GM12873 (cell line): ENCODE results near the gene SMARCAD1.

ENCODE experiments used
- TF ChIP-seq, protein P1 (sequence below): IDR thresholded peaks from 2 replicates; pipeline ENCODE4 v1.5.1; 2012; ENCODE audit warnings: low read depth, mild to moderate bottlenecking, moderate library complexity, low read length, control low read depth; ENCODE audit not compliant: insufficient read depth; ENCODE audit errors: missing control alignments

The SMARCAD1 gene

GRCh38 chr4:94244829-94245185 lies 37.1 kb downstream of the SMARCAD1 start:
- TF ChIP-seq, protein P1, sequence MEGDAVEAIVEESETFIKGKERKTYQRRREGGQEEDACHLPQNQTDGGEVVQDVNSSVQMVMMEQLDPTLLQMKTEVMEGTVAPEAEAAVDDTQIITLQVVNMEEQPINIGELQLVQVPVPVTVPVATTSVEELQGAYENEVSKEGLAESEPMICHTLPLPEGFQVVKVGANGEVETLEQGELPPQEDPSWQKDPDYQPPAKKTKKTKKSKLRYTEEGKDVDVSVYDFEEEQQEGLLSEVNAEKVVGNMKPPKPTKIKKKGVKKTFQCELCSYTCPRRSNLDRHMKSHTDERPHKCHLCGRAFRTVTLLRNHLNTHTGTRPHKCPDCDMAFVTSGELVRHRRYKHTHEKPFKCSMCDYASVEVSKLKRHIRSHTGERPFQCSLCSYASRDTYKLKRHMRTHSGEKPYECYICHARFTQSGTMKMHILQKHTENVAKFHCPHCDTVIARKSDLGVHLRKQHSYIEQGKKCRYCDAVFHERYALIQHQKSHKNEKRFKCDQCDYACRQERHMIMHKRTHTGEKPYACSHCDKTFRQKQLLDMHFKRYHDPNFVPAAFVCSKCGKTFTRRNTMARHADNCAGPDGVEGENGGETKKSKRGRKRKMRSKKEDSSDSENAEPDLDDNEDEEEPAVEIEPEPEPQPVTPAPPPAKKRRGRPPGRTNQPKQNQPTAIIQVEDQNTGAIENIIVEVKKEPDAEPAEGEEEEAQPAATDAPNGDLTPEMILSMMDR = no peak

DNA sequence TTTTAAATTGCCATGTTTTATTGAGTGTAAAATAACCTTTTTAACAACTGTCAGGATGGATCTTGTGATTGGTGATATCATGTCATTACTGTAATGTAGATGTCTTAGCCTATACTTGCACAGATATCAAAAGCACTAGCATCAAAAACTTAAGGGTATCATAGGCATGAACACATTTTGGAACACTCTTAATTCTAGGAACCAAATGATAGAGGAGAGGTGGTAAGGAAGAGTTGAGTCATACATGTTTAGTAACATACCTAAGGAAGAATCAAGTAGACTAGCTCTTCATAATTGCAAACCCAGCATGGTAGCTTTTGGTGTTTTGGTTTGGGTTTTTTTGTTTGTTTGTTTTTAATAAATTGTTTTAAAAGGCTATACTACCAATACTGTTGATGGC lies 43.4 kb downstream of the SMARCAD1 start:
- TF ChIP-seq, protein P1 = no peak

DNA sequence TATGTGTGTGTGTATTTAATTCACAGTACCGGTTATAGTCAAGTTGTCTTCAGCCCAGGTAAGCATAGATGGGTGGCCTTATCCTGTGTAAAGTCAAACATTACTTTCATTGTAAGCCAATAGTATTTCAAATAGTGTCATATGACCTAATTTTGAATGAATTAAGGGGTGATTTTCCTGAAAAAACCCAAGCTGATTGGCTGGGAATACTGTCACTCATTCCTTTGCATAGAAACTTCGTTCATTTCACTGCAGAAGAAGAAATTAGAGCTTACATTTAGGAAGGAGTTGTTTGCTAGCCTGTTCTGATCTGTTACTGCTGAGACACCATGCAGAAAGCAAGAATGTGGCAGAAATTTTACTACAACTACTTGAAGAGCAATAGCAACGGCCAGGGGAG lies 45.4 kb downstream of the SMARCAD1 start:
- TF ChIP-seq, protein P1 = no peak

- TF ChIP-seq, protein P1 = no peak
Observed at GRCh38 chr4:94256144-94256783, 48.6 kb downstream of the SMARCAD1 start.

DNA sequence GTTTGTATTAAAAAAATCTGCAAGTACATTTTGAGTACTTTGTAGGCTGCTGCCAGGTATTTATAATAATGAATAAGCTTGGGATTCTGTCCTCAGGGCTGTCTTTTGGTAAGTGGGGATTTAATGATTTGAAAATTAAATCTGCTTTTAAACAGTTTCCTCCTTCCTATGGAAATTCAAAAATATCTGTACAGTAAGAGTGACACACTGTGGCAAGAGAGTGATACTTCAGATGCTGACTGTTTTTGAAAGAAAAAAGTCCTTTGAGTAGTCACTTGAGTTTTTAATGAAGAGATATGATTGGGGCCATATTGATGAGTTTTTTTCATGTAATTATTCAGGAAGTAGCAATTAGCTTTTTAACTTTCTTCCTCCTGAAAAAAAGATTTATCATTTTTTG lies 49.2 kb downstream of the SMARCAD1 start:
- TF ChIP-seq, protein P1 = no peak

DNA sequence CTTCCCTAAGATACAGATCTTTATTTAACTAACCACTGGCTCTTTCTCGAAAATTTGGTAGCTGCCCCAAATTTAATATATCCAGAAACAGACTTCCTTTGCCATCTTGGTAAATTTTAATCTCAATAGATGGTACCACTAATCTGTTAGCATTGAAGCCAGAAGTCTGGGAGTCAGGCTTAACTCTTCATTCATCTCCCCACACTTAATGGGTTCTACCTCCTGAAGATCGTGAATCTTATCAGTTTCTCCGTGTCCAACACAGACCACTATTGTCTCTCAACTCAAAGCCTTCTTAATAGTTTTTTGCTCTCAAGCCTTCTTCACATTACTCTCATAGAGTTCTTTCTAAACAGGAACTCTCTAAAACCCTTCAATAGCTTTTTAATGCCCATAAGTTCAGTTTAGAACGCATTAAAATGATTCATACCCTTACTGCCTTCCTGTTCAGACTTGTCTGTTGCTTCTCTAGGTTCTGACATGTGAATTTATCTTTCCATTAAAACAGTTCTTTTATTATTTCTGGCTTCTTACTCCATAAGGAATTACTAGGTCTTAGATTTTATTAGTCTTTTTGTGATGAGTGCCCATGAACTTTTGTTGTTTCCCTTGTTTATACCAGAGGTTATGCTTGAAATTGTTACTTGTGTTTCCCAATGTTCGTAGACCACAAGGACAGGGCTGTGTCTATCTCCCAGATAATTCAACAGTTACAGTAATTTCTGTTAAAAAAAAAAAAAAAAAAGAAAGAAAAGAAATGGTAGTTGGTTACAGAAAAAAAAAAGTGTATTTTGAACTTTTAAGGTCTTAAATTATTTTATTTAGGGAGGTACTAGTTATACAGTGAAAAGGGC lies 54.7 kb downstream of the SMARCAD1 start:
- TF ChIP-seq, protein P1 = no peak

DNA sequence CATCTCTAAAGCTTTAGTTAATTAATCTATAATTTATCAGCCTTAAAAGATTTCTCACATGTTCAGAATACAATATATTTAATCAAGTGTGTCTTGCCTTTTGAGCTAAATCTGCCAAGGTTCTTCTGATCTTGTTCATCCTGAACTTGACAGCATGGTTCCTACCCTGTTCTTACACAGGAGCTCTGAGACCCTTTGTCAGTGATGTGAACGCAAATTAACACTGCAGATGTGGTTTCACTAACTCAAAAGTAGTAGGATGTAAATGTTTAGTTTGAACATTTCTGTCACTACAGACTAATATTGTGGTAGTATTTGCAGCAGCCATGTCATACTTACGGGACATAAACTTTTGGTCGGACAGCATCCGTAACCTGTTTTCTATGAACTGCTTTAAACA lies 59.4 kb downstream of the SMARCAD1 start:
- TF ChIP-seq, protein P1 = no peak
